ENCODE data around the gene KRTAP12-1.
A peak's percentile ranks its signal among the peaks of the same experiment; 100 is the strongest.

KRTAP12-1 gene

DNA sequence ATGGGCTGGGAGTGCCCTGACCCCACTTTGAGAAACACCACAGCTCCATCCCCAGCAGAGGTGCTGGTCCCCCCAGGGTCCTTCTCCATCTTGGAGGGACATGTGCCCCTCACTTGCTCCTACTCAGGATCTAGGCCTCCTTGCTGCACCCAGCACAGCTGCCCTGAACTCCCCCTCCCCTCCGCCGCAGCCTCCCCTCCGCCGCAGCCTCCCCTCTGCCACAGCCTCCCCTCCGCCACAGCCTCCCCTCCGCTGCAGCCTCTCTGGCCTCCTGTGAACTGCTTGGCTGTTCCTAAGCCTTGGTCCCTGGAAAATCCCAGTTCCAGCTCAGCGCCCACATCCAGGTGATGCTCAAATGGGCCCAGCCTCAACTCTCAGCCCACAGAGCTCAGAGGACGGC is 45.4 kb upstream of the KRTAP12-1 start:
- no peak for DNase-seq (ENCODE audit: low read depth in 2 of 2)
- no peak overlapping the region for H3K4me3 ChIP-seq (replicated peaks in 1 of 2; ENCODE audit: low read depth in 2 of 2, low read length in 2 of 2)
- TF ChIP-seq, protein P1, sequence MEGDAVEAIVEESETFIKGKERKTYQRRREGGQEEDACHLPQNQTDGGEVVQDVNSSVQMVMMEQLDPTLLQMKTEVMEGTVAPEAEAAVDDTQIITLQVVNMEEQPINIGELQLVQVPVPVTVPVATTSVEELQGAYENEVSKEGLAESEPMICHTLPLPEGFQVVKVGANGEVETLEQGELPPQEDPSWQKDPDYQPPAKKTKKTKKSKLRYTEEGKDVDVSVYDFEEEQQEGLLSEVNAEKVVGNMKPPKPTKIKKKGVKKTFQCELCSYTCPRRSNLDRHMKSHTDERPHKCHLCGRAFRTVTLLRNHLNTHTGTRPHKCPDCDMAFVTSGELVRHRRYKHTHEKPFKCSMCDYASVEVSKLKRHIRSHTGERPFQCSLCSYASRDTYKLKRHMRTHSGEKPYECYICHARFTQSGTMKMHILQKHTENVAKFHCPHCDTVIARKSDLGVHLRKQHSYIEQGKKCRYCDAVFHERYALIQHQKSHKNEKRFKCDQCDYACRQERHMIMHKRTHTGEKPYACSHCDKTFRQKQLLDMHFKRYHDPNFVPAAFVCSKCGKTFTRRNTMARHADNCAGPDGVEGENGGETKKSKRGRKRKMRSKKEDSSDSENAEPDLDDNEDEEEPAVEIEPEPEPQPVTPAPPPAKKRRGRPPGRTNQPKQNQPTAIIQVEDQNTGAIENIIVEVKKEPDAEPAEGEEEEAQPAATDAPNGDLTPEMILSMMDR (IDR thresholded peaks at IDR 0.05; ENCODE audit: low read depth, low read length), result no peak

DNA sequence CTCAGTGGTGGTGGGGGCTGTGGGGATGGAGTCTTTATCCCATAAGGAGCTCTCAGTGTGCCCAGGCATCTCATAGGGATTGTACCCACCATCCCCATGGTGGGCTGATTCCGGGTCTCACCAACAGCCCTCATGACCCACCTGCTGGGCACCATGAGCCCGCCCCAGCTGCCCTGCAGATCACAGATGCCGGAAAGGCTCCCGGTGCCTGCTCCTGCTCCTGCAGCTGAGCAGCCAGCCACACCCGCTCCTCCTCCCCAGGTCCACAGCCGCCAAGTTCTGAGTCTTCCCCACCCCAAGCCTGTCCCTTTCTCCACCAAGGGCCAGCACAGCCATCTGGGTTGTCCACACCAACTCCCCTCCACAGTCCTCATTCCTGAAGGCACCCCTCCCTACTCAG is 44.9 kb upstream of the KRTAP12-1 start:
- TF ChIP-seq, protein P1 (IDR thresholded peaks at IDR 0.05; ENCODE audit: low read depth, low read length), result no peak
- DNase-seq (ENCODE audit: low read depth in 2 of 2), result no peak
- H3K4me3 ChIP-seq (replicated peaks in 1 of 2; ENCODE audit: low read depth in 2 of 2, low read length in 2 of 2), result no peak overlapping the region

DNA sequence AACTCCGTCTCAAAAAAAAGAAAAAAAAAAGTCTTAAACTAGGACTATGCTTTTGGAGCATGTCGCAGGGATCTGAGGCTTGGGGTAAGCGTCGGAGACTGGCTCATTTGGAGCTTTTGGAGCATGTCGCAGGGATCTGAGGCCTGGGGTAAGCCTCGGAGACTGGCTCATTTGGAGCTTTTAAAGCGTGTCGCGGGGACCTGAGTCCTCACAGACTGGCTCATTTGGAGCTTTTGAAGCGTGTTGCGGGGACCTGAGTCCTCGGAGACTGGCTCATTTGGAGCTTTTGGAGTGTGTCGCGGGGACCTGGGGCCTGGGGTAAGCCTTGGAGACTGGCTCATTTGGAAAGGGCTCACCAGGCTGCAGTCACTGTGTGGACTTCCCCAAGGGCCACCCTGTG is 43.0 kb upstream of the KRTAP12-1 start:
- no peak for DNase-seq (ENCODE audit: low read depth in 2 of 2)
- no peak overlapping the region for H3K4me3 ChIP-seq (replicated peaks in 1 of 2; ENCODE audit: low read depth in 2 of 2, low read length in 2 of 2)
- TF ChIP-seq, protein P1 (IDR thresholded peaks at IDR 0.05; ENCODE audit: low read depth, low read length), result no peak

DNA sequence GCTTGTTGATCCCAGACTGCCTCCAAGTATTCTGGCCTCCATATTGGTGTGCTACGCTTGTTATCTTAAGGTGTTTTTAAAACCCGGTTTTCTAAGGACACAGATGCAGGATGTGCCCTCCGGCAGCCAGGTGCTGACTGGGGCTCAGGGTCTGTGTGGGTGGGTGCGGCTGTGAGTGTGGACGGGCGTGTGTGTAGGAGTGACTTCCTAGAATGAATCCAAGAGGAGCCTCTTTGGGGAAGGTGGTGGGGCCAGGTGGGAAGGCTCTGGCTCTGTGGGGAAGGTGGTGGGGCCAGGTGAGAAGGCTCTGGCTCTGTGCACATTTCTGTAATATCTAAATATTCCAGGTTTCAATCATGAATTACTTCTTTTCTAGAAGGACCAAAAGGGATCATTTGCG is 42.2 kb upstream of the KRTAP12-1 start:
- no peak for DNase-seq (ENCODE audit: low read depth in 2 of 2)
- TF ChIP-seq, protein P1 (IDR thresholded peaks at IDR 0.05; ENCODE audit: low read depth, low read length), result no peak
- H3K4me3 ChIP-seq (replicated peaks in 1 of 2; ENCODE audit: low read depth in 2 of 2, low read length in 2 of 2), result no peak overlapping the region

DNA sequence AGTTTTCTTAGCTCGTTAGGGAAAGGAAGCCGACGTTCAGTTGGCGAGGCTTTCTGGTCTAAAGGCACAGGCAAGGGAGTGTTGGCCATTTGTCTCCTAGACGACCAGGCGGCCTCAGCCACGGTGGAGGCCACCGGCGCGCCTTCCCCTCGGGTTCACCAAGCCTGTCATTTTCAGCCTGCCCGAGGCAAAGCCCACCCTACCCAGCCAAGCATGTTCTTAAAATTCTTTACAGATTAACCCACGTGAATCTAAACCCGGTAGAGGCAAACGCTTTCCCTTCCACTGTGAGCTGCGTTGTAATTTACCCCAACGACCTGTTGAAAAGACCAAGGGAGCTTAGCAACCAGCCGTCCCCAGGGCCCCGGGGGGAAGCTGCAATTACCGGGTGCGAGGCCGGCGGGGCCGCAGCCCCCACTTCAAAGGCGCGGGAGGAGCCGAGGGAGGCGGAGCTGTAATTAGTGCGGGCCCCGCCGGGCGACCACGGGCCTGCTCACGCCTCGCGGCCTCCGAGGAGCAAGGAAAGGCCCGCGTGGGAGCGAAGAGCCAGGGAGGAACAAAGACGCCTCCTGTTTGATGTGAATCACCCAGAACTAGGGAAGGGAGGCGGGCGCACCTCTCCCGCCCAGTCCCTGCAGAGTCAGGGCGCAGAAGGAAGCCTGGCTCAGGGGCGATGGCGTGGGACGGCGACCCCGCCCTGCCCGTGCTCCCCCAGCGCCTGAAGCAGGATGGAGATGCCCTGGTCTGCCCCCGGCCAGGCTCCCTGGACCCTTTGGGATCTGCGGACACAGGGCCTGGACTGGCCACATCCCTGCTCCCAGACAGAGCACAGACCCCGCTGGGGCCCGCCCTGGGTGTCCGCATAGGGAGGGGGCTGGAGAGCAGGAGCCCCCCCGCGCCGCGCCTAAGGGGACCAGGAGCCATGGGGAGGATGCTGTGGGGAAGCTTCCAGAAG is 41.5 kb upstream of the KRTAP12-1 start:
- TF ChIP-seq, protein P1 (IDR thresholded peaks at IDR 0.05; ENCODE audit: low read depth, low read length), result no peak
- DNase-seq (ENCODE audit: low read depth in 2 of 2), result peak in 1 of 2 donors; percentile 7
- H3K4me3 ChIP-seq (replicated peaks in 1 of 2; ENCODE audit: low read depth in 2 of 2, low read length in 2 of 2), result no peak overlapping the region

DNA sequence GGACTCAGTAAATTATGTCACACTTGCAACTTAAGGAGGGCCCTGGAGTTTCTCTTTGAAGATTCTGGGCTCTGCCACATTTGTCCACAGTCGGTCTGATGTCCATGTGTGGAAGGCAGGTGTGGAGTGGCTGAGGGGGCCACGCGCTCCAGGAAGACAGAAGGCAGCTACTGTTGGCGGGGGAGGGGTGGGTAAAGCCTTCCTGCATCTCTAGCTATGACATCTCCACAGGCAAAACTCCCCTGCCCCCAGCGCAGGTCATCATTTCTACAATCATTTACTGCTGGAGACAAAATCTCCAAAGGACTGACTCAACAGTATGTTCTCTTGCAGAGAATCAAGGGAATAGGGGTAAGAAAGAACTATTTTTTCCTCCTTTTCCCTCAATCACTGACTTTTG is 40.8 kb upstream of the KRTAP12-1 start:
- no peak for DNase-seq (ENCODE audit: low read depth in 2 of 2)
- TF ChIP-seq, protein P1 (IDR thresholded peaks at IDR 0.05; ENCODE audit: low read depth, low read length), result no peak
- no peak overlapping the region for H3K4me3 ChIP-seq (replicated peaks in 1 of 2; ENCODE audit: low read depth in 2 of 2, low read length in 2 of 2)

Measured in cardiac fibroblast (primary cell).